PC-9 (cell line): ENCODE data around the gene TADA2B. TPM values are rescaled to one million over a fixed set of nuclear protein-coding genes. Genes with fewer than 3 reads are reported as not detected.

ENCODE experiments used
- BruUV-seq: library from RNA; stranded (reverse); fragments of 400-500 nt; replicated peaks from 2 replicates; lab custom pipeline; 2021; lab: Mats Ljungman, UMichigan
- CTCF ChIA-PET: fragments of 300-600 bp; sonication (Branson Sonifier 250); formaldehyde crosslinking; loops from one replicate; lab custom pipeline; 2022; ENCODE audit warnings: antibody characterized with exemption; lab: Charles Lee
- POLR2A ChIA-PET: fragments of 300-600 bp; sonication (Branson Sonifier 250); formaldehyde crosslinking; loops from one replicate; lab custom pipeline; 2022; ENCODE audit warnings: antibody characterized with exemption; ENCODE audit not compliant: unreplicated experiment; lab: Charles Lee
- DNase-seq, 2 experiments: peaks; one replicate each; pipeline versions ENCODE4 v3.0.0 to v3.0.0-alpha.2; 2015 to 2022; ENCODE audit warnings: mixed read lengths in 1 of 2
- H2AFZ ChIP-seq: fragments of 200-600 bp; sonication (generic); 2 replicates; pipeline ENCODE4 v1.8.1; 2017; ENCODE audit warnings: antibody characterized with exemption
- H3F3A ChIP-seq: fragments of 200-600 bp; sonication (generic); 2 replicates; pipeline ENCODE4 v1.8.1; 2017; ENCODE audit warnings: antibody characterized with exemption, mild to moderate bottlenecking, low read depth; ENCODE audit not compliant: insufficient read depth
- H3K27ac ChIP-seq: fragments of 200-600 bp; sonication (generic); 2 replicates; pipeline ENCODE4 v1.6.1; 2016; ENCODE audit warnings: mixed run types
- H3K27me3 ChIP-seq: fragments of 200-600 bp; sonication (generic); 2 replicates; pipeline ENCODE4 v1.6.1; 2016; ENCODE audit warnings: low read depth, mixed run types; ENCODE audit not compliant: insufficient read depth
- H3K36me3 ChIP-seq: fragments of 200-600 bp; sonication (generic); 2 replicates; pipeline ENCODE4 v1.6.1; 2016; ENCODE audit warnings: low read depth, mixed run types
- H3K4me1 ChIP-seq: fragments of 200-600 bp; sonication (generic); replicated peaks from 2 replicates; pipeline ENCODE4 v1.6.1; 2016; ENCODE audit warnings: mixed run types; ENCODE audit not compliant: insufficient read depth
- H3K4me2 ChIP-seq: fragments of 200-600 bp; sonication (generic); 2 replicates; pipeline ENCODE4 v1.6.1; 2017; ENCODE audit warnings: mixed run types
- H3K4me3 ChIP-seq: fragments of 200-600 bp; sonication (generic); 2 replicates; pipeline ENCODE4 v1.6.1; 2016; ENCODE audit warnings: mixed run types
- H3K79me2 ChIP-seq: fragments of 200-600 bp; sonication (generic); 2 replicates; pipeline ENCODE4 v1.6.1; 2017; ENCODE audit warnings: low read depth, mixed run types
- H3K9me2 ChIP-seq: fragments of 200-600 bp; sonication (generic); 2 replicates; pipeline ENCODE4 v1.8.1; 2017; ENCODE audit warnings: mild to moderate bottlenecking; ENCODE audit not compliant: insufficient read depth
- H3K9me3 ChIP-seq: fragments of 200-600 bp; sonication (generic); 2 replicates; pipeline ENCODE4 v1.8.1; 2016; ENCODE audit warnings: low read depth; ENCODE audit not compliant: insufficient read depth
- H4K20me1 ChIP-seq: fragments of 200-600 bp; sonication (generic); 2 replicates; pipeline ENCODE4 v1.8.1; 2017; ENCODE audit not compliant: insufficient read depth
- CTCF ChIP-seq: fragments of 200-600 bp; sonication (generic); conservative IDR thresholded peaks from 2 replicates; pipeline ENCODE4 v1.6.1; 2017; ENCODE audit warnings: mixed run types, antibody characterized with exemption, mild to moderate bottlenecking, moderate library complexity
- EZH2 ChIP-seq: fragments of 200-600 bp; sonication (generic); IDR thresholded peaks from 2 replicates; pipeline ENCODE4 v1.8.0; 2017; ENCODE audit warnings: antibody characterized with exemption, low read depth
- intact Hi-C: fragments of 100-400 bp; cut with micrococcal nuclease; formaldehyde crosslinking; loops from one replicate; pipeline ENCODE4 v1.10.0; 2022; ENCODE audit not compliant: unreplicated experiment
- total RNA-seq: library from RNA; stranded (reverse); gene quantifications from 2 replicates; pipeline ENCODE4 v1.2.3, GENCODE V29; 2021

The TADA2B gene
- total RNA-seq, 1 experiment from 2014 or later: 9.5 TPM

- Histone ChIP-seq H3K79me2 (no peaks in the 10 kb centered on the region), H3K4me3 (no peak overlapping the region), H3K9me3 (no peaks in the 10 kb centered on the region), H3K4me2 (no peak overlapping the region), H4K20me1 (no peaks in the 10 kb centered on the region), H3K27ac (no peak overlapping the region), H3K4me1 (peaks cover 25% of the 10 kb centered on the region), H3K36me3 (no peaks in the 10 kb centered on the region), H3F3A (peaks cover 11% of the 10 kb centered on the region; the same call in 1 of the 2 replicates), H3K27me3 (no peaks in the 10 kb centered on the region), H2AFZ (no peak overlapping the region), H3K9me2 (no peaks in the 10 kb centered on the region)
- POLR2A ChIA-PET: interaction anchor here (0.6 to 0.7 kb wide), 2 partner anchors 71 to 289 kb away, joined by 7 to 8 read pairs; no protein-coding TSS in a partner anchor
- intact Hi-C loops: no loop called here
- CTCF ChIA-PET: interaction anchor here (0.7 kb wide), 1 partner anchor 21 kb away, joined by 4 read pairs; no protein-coding TSS in a partner anchor
- no peak for TF ChIP-seq EZH2
- no peak for TF ChIP-seq CTCF
- no peak for DNase-seq
- BruUV-seq: no TSS peak
Observed at GRCh38 chr4:7037425-7037824, 5.7 kb upstream of the TADA2B start.

GRCh38 chr4:7040765-7041164 lies 2.4 kb upstream of the TADA2B start:
- intact Hi-C loops: no loop called here

DNA sequence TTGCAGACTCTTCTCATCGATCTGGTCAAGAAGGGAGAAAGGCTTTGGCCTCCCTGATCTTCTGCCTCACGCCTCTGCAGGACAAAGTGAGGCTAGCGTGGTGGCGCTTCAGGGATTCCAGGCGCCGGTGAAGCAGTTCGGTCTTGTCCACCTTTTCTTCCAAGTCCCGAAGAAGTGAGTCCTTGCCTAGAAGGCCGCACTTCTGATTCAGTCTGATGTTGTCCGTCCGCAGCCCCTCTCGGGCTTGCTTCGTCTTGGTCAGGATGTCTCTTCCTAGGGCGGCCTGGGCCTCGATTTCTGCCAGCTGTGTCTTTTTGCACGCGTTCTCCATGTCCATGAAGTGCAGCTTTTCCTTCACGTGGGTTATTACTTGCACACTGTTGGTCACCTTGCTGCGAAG lies 1.9 kb upstream of the TADA2B start:
- DNase-seq: no peak
- no peak overlapping the region for H2AFZ ChIP-seq
- H3K4me2 ChIP-seq: no peak overlapping the region
- 0 out of 2 replicates have a peak, but pooled peaks cover 16% of the 10 kb centered on the region for H3K4me1 ChIP-seq
- BruUV-seq: no TSS peak
- no peaks in the 10 kb centered on the region for H3K27me3 ChIP-seq
- POLR2A ChIA-PET: no interaction called here
- no peaks in the 10 kb centered on the region for H3F3A ChIP-seq
- H3K27ac ChIP-seq: no peak overlapping the region
- no peak for TF ChIP-seq CTCF
- no peak for TF ChIP-seq EZH2
- no peaks in the 10 kb centered on the region for H3K9me2 ChIP-seq
- H3K9me3 ChIP-seq: no peaks in the 10 kb centered on the region
- peaks cover 27% of the 10 kb centered on the region for H3K79me2 ChIP-seq
- intact Hi-C loops: no loop called here
- CTCF ChIA-PET: no interaction called here
- no peaks in the 10 kb centered on the region for H3K36me3 ChIP-seq
- no peak overlapping the region for H3K4me3 ChIP-seq
- H4K20me1 ChIP-seq: 0 out of 2 replicates have a peak, but pooled peaks cover 4% of the 10 kb centered on the region

More at GRCh38 chr4:7040765-7041164, 2.4 kb upstream of the TADA2B start:
- Histone ChIP-seq H4K20me1 (0 out of 2 replicates have a peak, but pooled peaks cover 4% of the 10 kb centered on the region), H3K36me3 (no peaks in the 10 kb centered on the region), H3F3A (no peaks in the 10 kb centered on the region), H3K9me2 (no peaks in the 10 kb centered on the region), H3K27ac (no peak overlapping the region), H3K27me3 (no peaks in the 10 kb centered on the region), H2AFZ (no peak overlapping the region), H3K79me2 (peaks cover 22% of the 10 kb centered on the region), H3K4me1 (0 out of 2 replicates have a peak, but pooled peaks cover 16% of the 10 kb centered on the region), H3K4me3 (no peak overlapping the region), H3K4me2 (no peak overlapping the region), H3K9me3 (no peaks in the 10 kb centered on the region)
- no TSS peak for BruUV-seq
- ChIA-PET POLR2A (no interaction called here), CTCF (no interaction called here)
- DNase-seq: no peak
- TF ChIP-seq EZH2 (no peak), CTCF (no peak)
